MCF 10A (cell line): ENCODE results near the gene EHD2. TPM values are rescaled to one million over a fixed set of nuclear protein-coding genes. Genes with fewer than 3 reads are reported as not detected.
"Not testable (repeated sequence)": the region's sequence is repeated elsewhere in the genome, so short reads cannot be mapped to it uniquely, and the experiment has no call there.

Experiments
- BruUV-seq: library from RNA; stranded (reverse); fragments of 400-500 nt; replicated peaks from 2 replicates; lab custom pipeline; 2021; lab: Mats Ljungman, UMichigan
- CTCF ChIA-PET: fragments of 300-600 bp; sonication (Branson Sonifier 250); formaldehyde crosslinking; extraction: SDS; loops from one replicate; lab custom pipeline; 2021; ENCODE audit warnings: antibody characterized with exemption, inconsistent platforms; lab: Yijun Ruan, JAX
- POLR2A ChIA-PET: fragments of 300-600, 350-650 bp; sonication (Branson Sonifier 250); formaldehyde crosslinking; extraction: SDS; loops from one replicate; lab custom pipeline; 2020; ENCODE audit warnings: antibody characterized with exemption, inconsistent platforms; lab: Yijun Ruan, JAX
- DNase-seq: peaks from one replicate; pipeline ENCODE4 v3.0.0-alpha.2; 2018; ENCODE audit not compliant: unreplicated experiment
- H3K27ac Mint-ChIP-seq: one replicate; pipeline ENCODE4 v1.8.0; 2022; ENCODE audit warnings: mild to moderate bottlenecking, low read depth, mixed read lengths; ENCODE audit not compliant: unreplicated experiment
- H3K27me3 Mint-ChIP-seq: one replicate; pipeline ENCODE4 v1.8.0; 2022; ENCODE audit warnings: mixed read lengths; ENCODE audit not compliant: insufficient read depth, unreplicated experiment
- H3K36me3 Mint-ChIP-seq: one replicate; pipeline ENCODE4 v1.8.0; 2022; ENCODE audit warnings: mild to moderate bottlenecking, moderate library complexity, mixed read lengths; ENCODE audit not compliant: insufficient read depth, unreplicated experiment
- H3K4me1 Mint-ChIP-seq: one replicate; pipeline ENCODE4 v1.8.0; 2022; ENCODE audit warnings: mixed read lengths; ENCODE audit not compliant: insufficient read depth, unreplicated experiment
- H3K4me3 Mint-ChIP-seq: one replicate; pipeline ENCODE4 v1.8.0; 2022; ENCODE audit warnings: mild to moderate bottlenecking, moderate library complexity, mixed read lengths; ENCODE audit not compliant: unreplicated experiment
- H3K9me3 Mint-ChIP-seq: one replicate; pipeline ENCODE4 v1.8.0; 2022; ENCODE audit warnings: mixed read lengths; ENCODE audit not compliant: unreplicated experiment
- CTCF ChIP-seq: fragments of 200-600 bp; IDR thresholded peaks from one replicate; pipeline ENCODE4 v1.8.0; 2022; ENCODE audit warnings: antibody characterized with exemption, mild to moderate bottlenecking; ENCODE audit not compliant: unreplicated experiment
- intact Hi-C: fragments of 100-400 bp; cut with micrococcal nuclease; formaldehyde crosslinking; loops from 2 replicates; pipeline ENCODE4 v1.14.1; 2022
- total RNA-seq: library from RNA; stranded (reverse); gene quantifications from 2 replicates; pipeline ENCODE4 v1.2.3, GENCODE V29; 2022

Gene EHD2
- total RNA-seq, 1 experiment from 2014 or later, result 88.8 TPM

DNA sequence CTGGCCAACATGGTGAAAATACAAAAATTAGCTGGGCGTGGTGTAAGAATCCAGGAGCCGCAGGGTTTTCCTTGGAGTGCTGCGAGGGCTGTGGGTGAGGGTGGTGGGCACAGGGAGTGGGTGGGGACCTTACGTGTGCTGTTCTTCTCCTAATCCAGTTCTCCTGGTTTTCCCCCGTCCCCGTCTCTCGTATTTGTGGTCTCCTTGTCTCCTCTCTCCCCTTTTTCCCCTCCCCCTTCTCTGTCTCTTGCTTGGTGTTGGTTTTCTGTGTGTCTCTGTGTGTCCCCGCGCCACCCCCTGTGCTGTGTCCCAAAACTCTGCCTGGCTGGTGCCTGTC lies 67.0 kb downstream of the EHD2 start:
- no peak for DNase-seq
- Mint-ChIP-seq H3K4me3 (peak overlapping the region; percentile 94), H3K9me3 (no peaks in the 10 kb centered on the region), H3K36me3 (peaks cover 52% of the 10 kb centered on the region), H3K4me1 (peaks cover 23% of the 10 kb centered on the region), H3K27ac (no peak overlapping the region), H3K27me3 (no peaks in the 10 kb centered on the region)
- TF ChIP-seq CTCF, result no peak
- intact Hi-C loops, result no loop called here
- ChIA-PET CTCF (interaction anchor here (0.6 kb wide), 1 partner anchor 7 kb away, joined by 4 read pairs; no protein-coding TSS in a partner anchor), POLR2A (interaction anchor here (0.5 to 0.6 kb wide), 2 partner anchors 11 to 1800 kb away, joined by 3 to 5 read pairs; partner anchors contain the start of gene NOSIP)
- BruUV-seq, result no TSS peak

GRCh38 chr19:47781590-47782262 lies 68.5 kb downstream of the EHD2 start:
- TF ChIP-seq CTCF, result no peak
- intact Hi-C loops, result no loop called here
- peak overlapping the region; percentile 7 for H3K27ac Mint-ChIP-seq
- no peak for DNase-seq
- H3K9me3 Mint-ChIP-seq, result no peaks in the 10 kb centered on the region
- H3K36me3 Mint-ChIP-seq, result peaks cover 55% of the 10 kb centered on the region
- H3K27me3 Mint-ChIP-seq, result no peaks in the 10 kb centered on the region
- ChIA-PET POLR2A (no interaction called here), CTCF (interaction anchor here (0.6 to 1.4 kb wide), 5 partner anchors 9 to 113 kb away, joined by 3 to 6 read pairs (median 4); no protein-coding TSS in a partner anchor)
- peaks cover 23% of the 10 kb centered on the region for H3K4me1 Mint-ChIP-seq
- BruUV-seq, result no TSS peak
- no peak overlapping the region for H3K4me3 Mint-ChIP-seq

DNA sequence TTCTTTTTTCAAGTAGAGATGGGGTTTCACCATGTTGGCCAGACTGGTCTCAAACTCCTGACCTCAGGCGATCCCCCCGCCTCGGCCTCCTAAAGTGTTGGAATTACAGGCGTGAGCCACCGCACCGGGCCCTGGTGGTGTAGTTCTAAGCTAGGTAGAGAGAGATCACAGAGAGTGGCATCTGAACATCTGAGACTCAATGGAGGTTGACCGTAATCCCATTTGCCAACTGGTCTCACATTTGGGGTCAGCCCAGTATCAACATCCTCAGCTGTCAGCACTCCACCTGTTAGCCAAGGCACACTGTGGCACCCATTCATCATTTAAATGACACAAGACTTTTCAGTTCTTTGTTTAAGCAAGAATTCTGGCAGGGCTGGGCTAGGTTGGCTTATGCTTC lies 73.3 kb downstream of the EHD2 start:
- POLR2A ChIA-PET, result interaction anchor here (0.5 kb wide), 1 partner anchor 60 kb away, joined by 4 read pairs; no protein-coding TSS in a partner anchor
- CTCF ChIA-PET, result no interaction called here
- Mint-ChIP-seq H3K36me3 (peaks cover 43% of the 10 kb centered on the region), H3K27ac (no peak overlapping the region), H3K4me3 (no peak overlapping the region), H3K27me3 (no peaks in the 10 kb centered on the region), H3K9me3 (no peaks in the 10 kb centered on the region), H3K4me1 (peaks cover 12% of the 10 kb centered on the region)
- no TSS peak for BruUV-seq
- no peak for DNase-seq
- intact Hi-C loops, result loop anchor here (5.0 kb wide), 1 partner anchor 349 kb away; no protein-coding TSS in a partner anchor
- TF ChIP-seq CTCF, result no peak

- CTCF ChIA-PET, result interaction anchor here (0.6 to 1.4 kb wide), 3 partner anchors 8 to 76 kb away, joined by 3 to 5 read pairs (median 4); no protein-coding TSS in a partner anchor
- H3K36me3 Mint-ChIP-seq, result peaks cover 35% of the 10 kb centered on the region
- not testable (repeated sequence) for H3K27ac Mint-ChIP-seq, H3K4me1 Mint-ChIP-seq, H3K4me3 Mint-ChIP-seq, H3K9me3 Mint-ChIP-seq, BruUV-seq, DNase-seq, H3K27me3 Mint-ChIP-seq
- POLR2A ChIA-PET, result interaction anchor here (1.2 to 1.5 kb wide), 2 partner anchors 9 to 75 kb away, joined by 3 to 5 read pairs; partner anchors contain the start of genes EHD2 and SELENOW
- intact Hi-C loops, result loop anchor here (5.0 kb wide), 1 partner anchor 350 kb away; no protein-coding TSS in a partner anchor
Measured at GRCh38 chr19:47787307-47787706, 74.1 kb downstream of the EHD2 start.

- H3K9me3 Mint-ChIP-seq, H3K27ac Mint-ChIP-seq, H3K27me3 Mint-ChIP-seq, H3K4me3 Mint-ChIP-seq, BruUV-seq, H3K4me1 Mint-ChIP-seq: not testable (repeated sequence)
- peak; percentile 43 for DNase-seq
- ChIA-PET CTCF (interaction anchor here (0.6 to 1.5 kb wide), 28 partner anchors 9 to 1133 kb away, joined by 3 to 14 read pairs (median 3); partner anchors contain the start of gene SELENOW), POLR2A (interaction anchor here (1.1 kb wide), 1 partner anchor 77 kb away, joined by 4 read pairs; no protein-coding TSS in a partner anchor)
- intact Hi-C loops, result loop anchor here (1.0 to 5.0 kb wide), 3 partner anchors 73 to 353 kb away; partner anchors contain the start of gene EHD2
- peaks cover 10% of the 10 kb centered on the region for H3K36me3 Mint-ChIP-seq
Measured at GRCh38 chr19:47789811-47790210, 76.6 kb downstream of the EHD2 start.
